ENCODE results near the gene CCDC174. TPM values are rescaled to one million over a fixed set of nuclear protein-coding genes. Genes with fewer than 3 reads are reported as not detected.

The CCDC174 gene
- total and polyA plus RNA-seq, 4 donors: 4.9 to 14.2 (median 7.0) TPM

DNA sequence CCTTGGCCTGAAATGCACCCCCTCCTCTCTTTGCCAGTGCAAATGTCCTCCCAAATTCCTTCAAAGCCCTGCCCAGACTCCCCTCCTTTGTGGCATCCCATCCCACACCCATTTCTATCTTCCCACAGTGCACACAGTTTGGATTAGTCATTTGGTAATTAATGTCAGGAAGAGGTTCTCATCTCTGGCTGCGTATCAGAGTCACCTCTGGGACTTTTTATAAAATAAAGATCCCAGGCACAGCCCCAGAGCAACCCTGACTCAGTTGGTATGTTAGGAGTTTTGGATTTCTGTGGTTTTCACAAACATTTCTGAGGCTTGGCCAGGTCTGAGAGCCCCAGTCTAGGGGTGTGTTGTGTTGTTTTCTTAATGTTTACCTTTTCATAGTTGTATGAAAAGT lies 65.0 kb downstream of the CCDC174 start:
- no peak for DNase-seq (ENCODE audit: low spot score)
- no peak overlapping the region for H3K4me3 ChIP-seq (ENCODE audit: low read depth in 1 of 3, low read length in 3 of 3)
- peaks cover 0 to 6% (median 2%) of the 10 kb centered on the region in 4 donors for H3K9me3 ChIP-seq (ENCODE audit: control insufficient read depth in 4 of 4, low read length in 3 of 4)
- no peaks in the 10 kb centered on the region for H3K27me3 ChIP-seq (ENCODE audit: control insufficient read depth in 4 of 4, insufficient read depth in 4 of 4, low read length in 3 of 4)
- TF ChIP-seq TAF1 (conservative IDR thresholded peaks at IDR 0.05) (no peak), NR2F2 (IDR thresholded peaks at IDR 0.05) (no peak), YY1 (IDR thresholded peaks at IDR 0.05) (no peak), HNF4G (IDR thresholded peaks at IDR 0.05) (no peak), FOXA1 (IDR thresholded peaks at IDR 0.05) (no peak), EGR1 (IDR thresholded peaks at IDR 0.05; ENCODE audit: low read depth in 2 of 2) (no peak), HNF4A (conservative IDR thresholded peaks at IDR 0.05) (no peak), SP1 (IDR thresholded peaks at IDR 0.05) (no peak), JUND (IDR thresholded peaks at IDR 0.05) (no peak), FOXA2 (IDR thresholded peaks at IDR 0.05) (no peak), RAD21 (IDR thresholded peaks at IDR 0.05) (no peak)
- TF ChIP-seq, protein P1, sequence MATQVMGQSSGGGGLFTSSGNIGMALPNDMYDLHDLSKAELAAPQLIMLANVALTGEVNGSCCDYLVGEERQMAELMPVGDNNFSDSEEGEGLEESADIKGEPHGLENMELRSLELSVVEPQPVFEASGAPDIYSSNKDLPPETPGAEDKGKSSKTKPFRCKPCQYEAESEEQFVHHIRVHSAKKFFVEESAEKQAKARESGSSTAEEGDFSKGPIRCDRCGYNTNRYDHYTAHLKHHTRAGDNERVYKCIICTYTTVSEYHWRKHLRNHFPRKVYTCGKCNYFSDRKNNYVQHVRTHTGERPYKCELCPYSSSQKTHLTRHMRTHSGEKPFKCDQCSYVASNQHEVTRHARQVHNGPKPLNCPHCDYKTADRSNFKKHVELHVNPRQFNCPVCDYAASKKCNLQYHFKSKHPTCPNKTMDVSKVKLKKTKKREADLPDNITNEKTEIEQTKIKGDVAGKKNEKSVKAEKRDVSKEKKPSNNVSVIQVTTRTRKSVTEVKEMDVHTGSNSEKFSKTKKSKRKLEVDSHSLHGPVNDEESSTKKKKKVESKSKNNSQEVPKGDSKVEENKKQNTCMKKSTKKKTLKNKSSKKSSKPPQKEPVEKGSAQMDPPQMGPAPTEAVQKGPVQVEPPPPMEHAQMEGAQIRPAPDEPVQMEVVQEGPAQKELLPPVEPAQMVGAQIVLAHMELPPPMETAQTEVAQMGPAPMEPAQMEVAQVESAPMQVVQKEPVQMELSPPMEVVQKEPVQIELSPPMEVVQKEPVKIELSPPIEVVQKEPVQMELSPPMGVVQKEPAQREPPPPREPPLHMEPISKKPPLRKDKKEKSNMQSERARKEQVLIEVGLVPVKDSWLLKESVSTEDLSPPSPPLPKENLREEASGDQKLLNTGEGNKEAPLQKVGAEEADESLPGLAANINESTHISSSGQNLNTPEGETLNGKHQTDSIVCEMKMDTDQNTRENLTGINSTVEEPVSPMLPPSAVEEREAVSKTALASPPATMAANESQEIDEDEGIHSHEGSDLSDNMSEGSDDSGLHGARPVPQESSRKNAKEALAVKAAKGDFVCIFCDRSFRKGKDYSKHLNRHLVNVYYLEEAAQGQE (IDR thresholded peaks at IDR 0.05): no peak
- H3K27ac ChIP-seq (ENCODE audit: low read depth in 1 of 2, low read length in 2 of 2): no peak overlapping the region
- H3K9ac ChIP-seq (ENCODE audit: low read depth in 1 of 2, low read length in 2 of 2): no peak overlapping the region
- no peaks in the 10 kb centered on the region for H3K36me3 ChIP-seq (ENCODE audit: control insufficient read depth in 4 of 4, insufficient read depth in 3 of 4, low read depth in 1 of 4, low read length in 3 of 4)
- WGBS: 89% methylated on average over 1 of the region's 1 CpG
- H3K4me1 ChIP-seq (ENCODE audit: control insufficient read depth in 4 of 4, insufficient read depth in 4 of 4, low read length in 3 of 4): no peaks in the 10 kb centered on the region

DNA sequence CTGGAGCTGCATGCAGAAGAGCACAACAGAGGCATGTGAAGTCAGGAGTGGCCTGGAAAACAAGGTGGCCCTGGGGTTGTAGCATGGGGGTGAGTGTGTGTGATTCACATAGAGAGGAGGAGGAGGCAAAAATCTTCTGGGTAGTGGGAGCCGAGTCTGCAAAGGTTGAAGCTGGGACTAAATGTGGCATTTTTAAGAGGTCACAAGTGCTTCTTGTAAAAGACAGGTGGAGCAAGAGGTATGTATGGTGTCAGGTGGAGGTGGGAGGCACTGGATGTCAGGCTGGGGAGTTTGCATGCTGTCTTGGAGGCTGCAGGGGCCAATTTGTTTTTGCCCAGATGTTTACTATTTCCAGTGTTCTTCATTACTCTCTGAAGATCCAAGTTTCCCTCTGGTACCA lies 65.7 kb downstream of the CCDC174 start:
- 82% methylated on average over 1 of the region's 1 CpG for WGBS
- TF ChIP-seq HNF4A (conservative IDR thresholded peaks at IDR 0.05) (no peak), JUND (IDR thresholded peaks at IDR 0.05) (no peak), FOXA1 (IDR thresholded peaks at IDR 0.05) (no peak), FOXA2 (IDR thresholded peaks at IDR 0.05) (no peak)
- peaks cover 0 to 4% (median 2%) of the 10 kb centered on the region in 4 donors for H3K9me3 ChIP-seq (ENCODE audit: control insufficient read depth in 4 of 4, low read length in 3 of 4)
- no peak overlapping the region for H3K27ac ChIP-seq (ENCODE audit: low read depth in 1 of 2, low read length in 2 of 2)
- H3K9ac ChIP-seq (ENCODE audit: low read depth in 1 of 2, low read length in 2 of 2): no peak overlapping the region
- H3K36me3 ChIP-seq (ENCODE audit: control insufficient read depth in 4 of 4, insufficient read depth in 3 of 4, low read depth in 1 of 4, low read length in 3 of 4): no peaks in the 10 kb centered on the region
- H3K4me1 ChIP-seq (ENCODE audit: control insufficient read depth in 4 of 4, insufficient read depth in 4 of 4, low read length in 3 of 4): no peaks in the 10 kb centered on the region
- no peaks in the 10 kb centered on the region for H3K27me3 ChIP-seq (ENCODE audit: control insufficient read depth in 4 of 4, insufficient read depth in 4 of 4, low read length in 3 of 4)
- H3K4me3 ChIP-seq (ENCODE audit: low read depth in 1 of 3, low read length in 3 of 3): no peak overlapping the region
- DNase-seq (ENCODE audit: low spot score): no peak

DNA sequence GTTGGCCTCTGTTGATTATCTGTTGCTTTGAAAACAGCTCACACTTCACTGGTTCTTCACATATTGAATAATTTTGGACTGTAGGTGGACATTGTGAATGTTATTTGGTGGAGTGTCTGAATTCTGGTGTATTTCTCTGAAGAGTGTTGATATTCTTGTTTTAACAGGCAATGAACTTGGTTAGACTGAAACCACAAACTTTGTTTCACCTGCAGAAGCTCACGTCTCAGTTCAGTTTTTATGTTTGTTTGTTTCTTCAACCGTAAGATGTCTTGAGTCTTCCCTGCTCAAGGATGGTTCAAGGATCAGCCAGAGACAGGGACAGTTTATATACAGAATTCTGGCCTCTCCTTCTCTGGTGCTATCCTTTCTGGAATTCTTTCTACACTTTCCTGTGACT lies 67.0 kb downstream of the CCDC174 start:
- H3K9me3 ChIP-seq (ENCODE audit: control insufficient read depth in 4 of 4, low read length in 3 of 4): peaks cover 0 to 2% (median 0%) of the 10 kb centered on the region in 4 donors
- no peaks in the 10 kb centered on the region for H3K4me1 ChIP-seq (ENCODE audit: control insufficient read depth in 4 of 4, insufficient read depth in 4 of 4, low read length in 3 of 4)
- TF ChIP-seq, protein P1 (IDR thresholded peaks at IDR 0.05): no peak
- TF ChIP-seq SP1 (IDR thresholded peaks at IDR 0.05): no peak
- no peak for DNase-seq (ENCODE audit: low spot score)
- WGBS: 91% methylated on average over 2 of the region's 2 CpGs
- no peaks in the 10 kb centered on the region for H3K36me3 ChIP-seq (ENCODE audit: control insufficient read depth in 4 of 4, insufficient read depth in 3 of 4, low read depth in 1 of 4, low read length in 3 of 4)
- H3K9ac ChIP-seq (ENCODE audit: low read depth in 1 of 2, low read length in 2 of 2): no peak overlapping the region
- H3K27me3 ChIP-seq (ENCODE audit: control insufficient read depth in 4 of 4, insufficient read depth in 4 of 4, low read length in 3 of 4): no peaks in the 10 kb centered on the region
- no peak overlapping the region for H3K4me3 ChIP-seq (ENCODE audit: low read depth in 1 of 3, low read length in 3 of 3)
- H3K27ac ChIP-seq (ENCODE audit: low read depth in 1 of 2, low read length in 2 of 2): no peak overlapping the region

Data from liver (tissue), 9 donors.